GM19395 (cell line): ENCODE data around the gene DHRS12.
A peak's percentile ranks its signal among the peaks of the same experiment; 100 is the strongest.

Source experiments
- ATAC-seq: cut with Tn5 transposase; IDR thresholded peaks from one replicate; pipeline ENCODE4 v1.9.1; 2021; ENCODE audit warnings: mild to moderate bottlenecking, moderate library complexity; ENCODE audit not compliant: unreplicated experiment

DHRS12 gene

GRCh38 chr13:51811920-51812451, 8.0 kb upstream of the DHRS12 start:
- no peak for ATAC-seq

- ATAC-seq = no peak
Observed at GRCh38 chr13:51811046-51811445, 7.1 kb upstream of the DHRS12 start.

GRCh38 chr13:51808811-51809210, 4.8 kb upstream of the DHRS12 start:
- no peak for ATAC-seq

GRCh38 chr13:51807041-51807440, 3.1 kb upstream of the DHRS12 start:
- ATAC-seq = no peak

GRCh38 chr13:51806566-51806965, 2.6 kb upstream of the DHRS12 start:
- ATAC-seq = no peak

GRCh38 chr13:51805925-51806324, 2.0 kb upstream of the DHRS12 start:
- no peak for ATAC-seq

- ATAC-seq = no peak
Observed at GRCh38 chr13:51805313-51805712, 1.4 kb upstream of the DHRS12 start.

GRCh38 chr13:51804295-51805172, 571 bp upstream of the DHRS12 start:
- peak; percentile 7 for ATAC-seq

- ATAC-seq = no peak
Observed at GRCh38 chr13:51802631-51803418, 1.1 kb downstream of the DHRS12 start.

GRCh38 chr13:51801631-51802099, 2.3 kb downstream of the DHRS12 start:
- ATAC-seq = no peak

- no peak for ATAC-seq
Observed at GRCh38 chr13:51800486-51800885, 3.5 kb downstream of the DHRS12 start.

GRCh38 chr13:51799261-51799660, 4.7 kb downstream of the DHRS12 start:
- no peak for ATAC-seq

GRCh38 chr13:51797664-51798488, 6.1 kb downstream of the DHRS12 start:
- ATAC-seq = peak; percentile 70

GRCh38 chr13:51796546-51796945, 7.4 kb downstream of the DHRS12 start:
- no peak for ATAC-seq

- no peak for ATAC-seq
Observed at GRCh38 chr13:51795419-51795818, 8.5 kb downstream of the DHRS12 start.

GRCh38 chr13:51794964-51795363, 9.0 kb downstream of the DHRS12 start:
- no peak for ATAC-seq

GRCh38 chr13:51793570-51794271, 10.2 kb downstream of the DHRS12 start:
- ATAC-seq = peak; percentile 71

- ATAC-seq = no peak
Observed at GRCh38 chr13:51786425-51787265, 17.3 kb downstream of the DHRS12 start.

GRCh38 chr13:51785712-51786424, 18.1 kb downstream of the DHRS12 start:
- ATAC-seq = no peak
